Cardiac fibroblast (primary cell): ENCODE measurements around the gene APOL3.
"Not testable (repeated sequence)": the region's sequence is repeated elsewhere in the genome, so short reads cannot be mapped to it uniquely, and the experiment has no call there.

ENCODE experiments used
- DNase-seq, 2 donors: peaks; one replicate each; pipeline versions ENCODE4 v3.0.0 to v3.0.0-alpha.2; 2010; ENCODE audit warnings: low read depth in 2 of 2
- H3K4me3 ChIP-seq, 2 donors: replicated peaks in 1 of 2; 1 replicate in 1 of 2; 2 replicates in 1 of 2; pipeline ENCODE4 v1.5.1; 2011; ENCODE audit warnings: low read depth in 2 of 2, low read length in 2 of 2, mild to moderate bottlenecking in 2 of 2, moderate library complexity in 1 of 2
- CTCF ChIP-seq: IDR thresholded peaks from one replicate; pipeline ENCODE4 v1.5.1; 2011; ENCODE audit warnings: low read depth, mild to moderate bottlenecking, low read length, inconsistent platforms

APOL3 gene

GRCh38 chr22:36101756-36102155 is 58.8 kb downstream of the APOL3 start:
- H3K4me3 ChIP-seq: no peak overlapping the region
- no peak for DNase-seq
- no peak for TF ChIP-seq CTCF

DNA sequence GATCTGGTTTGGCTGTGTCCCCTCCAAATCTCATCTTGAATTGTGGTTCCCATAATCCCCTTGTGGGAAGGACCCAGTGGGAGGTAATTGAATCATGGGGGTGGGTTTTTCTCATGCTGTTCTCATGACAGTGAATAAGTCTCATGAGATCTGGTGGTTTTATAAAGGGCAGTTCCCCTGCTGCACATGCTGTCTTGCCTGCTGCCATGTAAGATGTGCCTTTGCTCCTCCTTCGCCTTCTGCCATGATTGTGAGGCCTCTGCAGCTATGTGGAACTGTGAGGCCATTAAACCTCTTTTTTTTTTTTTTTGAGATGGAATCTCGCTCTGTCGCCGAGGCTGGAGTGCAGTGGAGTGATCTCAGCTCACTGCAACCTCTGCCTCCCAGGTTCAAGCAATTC is 59.6 kb downstream of the APOL3 start:
- not testable (repeated sequence) for H3K4me3 ChIP-seq, DNase-seq

GRCh38 chr22:36100134-36100824 is 60.3 kb downstream of the APOL3 start:
- H3K4me3 ChIP-seq: no peak overlapping the region
- no peak for DNase-seq
- TF ChIP-seq CTCF: no peak

DNA sequence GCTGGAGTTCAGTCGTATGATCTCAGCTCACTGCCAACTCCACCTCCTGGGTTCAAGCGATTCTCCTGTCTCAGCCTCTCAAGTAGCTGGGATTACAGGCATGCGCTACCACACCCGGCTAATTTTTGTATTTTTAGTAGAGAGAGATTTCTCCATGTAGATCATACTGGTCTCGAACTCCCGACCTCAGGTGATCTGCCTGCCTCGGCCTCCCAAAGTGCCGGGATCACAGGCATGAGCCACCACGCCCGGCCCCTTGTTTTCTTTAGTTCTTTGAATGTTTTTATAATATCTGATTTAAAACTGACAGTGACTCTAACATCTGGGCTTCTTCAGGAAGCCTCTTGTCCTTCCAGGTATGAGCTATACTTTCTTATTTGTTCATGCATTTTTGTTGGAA is 61.0 kb downstream of the APOL3 start:
- DNase-seq: not testable (repeated sequence)

DNA sequence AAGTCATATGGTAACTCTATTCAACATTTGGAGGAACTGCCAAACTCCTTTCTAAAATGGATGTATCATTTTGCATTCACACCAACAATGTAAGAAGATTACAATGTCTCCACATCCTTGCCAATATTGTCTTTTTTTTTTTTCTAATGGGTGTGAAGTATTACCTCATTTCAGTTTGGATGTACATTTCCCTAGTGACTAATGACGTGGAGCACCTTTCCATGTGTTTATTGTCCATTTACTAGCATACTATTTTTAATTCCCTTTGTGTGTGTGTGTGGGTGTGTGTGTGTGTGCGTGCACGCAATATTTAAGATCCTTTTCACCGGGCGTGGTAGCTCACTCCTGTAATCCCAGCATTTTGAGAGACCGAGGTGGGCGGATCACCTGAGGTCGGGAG is 62.7 kb downstream of the APOL3 start:
- no peak overlapping the region for H3K4me3 ChIP-seq
- DNase-seq: peak in 1 of 2 donors; percentile 24
- TF ChIP-seq CTCF: no peak

More for the DNA sequence above, 61.0 kb downstream of the APOL3 start:
- not testable (repeated sequence) for H3K4me3 ChIP-seq

GRCh38 chr22:36090772-36091171 is 69.8 kb downstream of the APOL3 start:
- H3K4me3 ChIP-seq, DNase-seq: not testable (repeated sequence)
